ENCODE results near the gene MMAB. TPM values are rescaled to one million over a fixed set of nuclear protein-coding genes. Genes with fewer than 3 reads are reported as not detected.

Gene MMAB
- total RNA-seq, 2 donors from 2014 or later = 23.1 to 79.2 TPM

- H3K4me3 ChIP-seq = no peak overlapping the region
- no peaks in the 10 kb centered on the region for H3K27me3 ChIP-seq (replicated peaks; ENCODE audit: insufficient read depth)
- DNase-seq (ENCODE audit: low spot score) = no peak
- intact Hi-C loops (cut with DNase I) = no loop called here
- no peak overlapping the region for H3K27ac ChIP-seq
- no peaks in the 10 kb centered on the region for H3K36me3 ChIP-seq
- WGBS = 84% methylated on average over 16 of the region's 16 CpGs
- H3K9me3 ChIP-seq = no peaks in the 10 kb centered on the region
- TF ChIP-seq POLR2AphosphoS5 (IDR thresholded peaks at IDR 0.05) (no peak), POLR2A (IDR thresholded peaks at IDR 0.05) (no peak)
- TF ChIP-seq, protein P1, sequence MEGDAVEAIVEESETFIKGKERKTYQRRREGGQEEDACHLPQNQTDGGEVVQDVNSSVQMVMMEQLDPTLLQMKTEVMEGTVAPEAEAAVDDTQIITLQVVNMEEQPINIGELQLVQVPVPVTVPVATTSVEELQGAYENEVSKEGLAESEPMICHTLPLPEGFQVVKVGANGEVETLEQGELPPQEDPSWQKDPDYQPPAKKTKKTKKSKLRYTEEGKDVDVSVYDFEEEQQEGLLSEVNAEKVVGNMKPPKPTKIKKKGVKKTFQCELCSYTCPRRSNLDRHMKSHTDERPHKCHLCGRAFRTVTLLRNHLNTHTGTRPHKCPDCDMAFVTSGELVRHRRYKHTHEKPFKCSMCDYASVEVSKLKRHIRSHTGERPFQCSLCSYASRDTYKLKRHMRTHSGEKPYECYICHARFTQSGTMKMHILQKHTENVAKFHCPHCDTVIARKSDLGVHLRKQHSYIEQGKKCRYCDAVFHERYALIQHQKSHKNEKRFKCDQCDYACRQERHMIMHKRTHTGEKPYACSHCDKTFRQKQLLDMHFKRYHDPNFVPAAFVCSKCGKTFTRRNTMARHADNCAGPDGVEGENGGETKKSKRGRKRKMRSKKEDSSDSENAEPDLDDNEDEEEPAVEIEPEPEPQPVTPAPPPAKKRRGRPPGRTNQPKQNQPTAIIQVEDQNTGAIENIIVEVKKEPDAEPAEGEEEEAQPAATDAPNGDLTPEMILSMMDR (IDR thresholded peaks at IDR 0.05) = no peak
- no peaks in the 10 kb centered on the region for H3K4me1 ChIP-seq (replicated peaks)
Measured at GRCh38 chr12:109540526-109541412, 32.5 kb downstream of the MMAB start.

GRCh38 chr12:109539508-109539907 is 33.8 kb downstream of the MMAB start:
- intact Hi-C loops (cut with DNase I) = no loop called here
- Histone ChIP-seq H3K4me3 (no peak overlapping the region), H3K27me3 (replicated peaks; ENCODE audit: insufficient read depth) (no peaks in the 10 kb centered on the region), H3K27ac (no peak overlapping the region), H3K9me3 (no peaks in the 10 kb centered on the region), H3K4me1 (replicated peaks) (no peaks in the 10 kb centered on the region), H3K36me3 (no peaks in the 10 kb centered on the region)
- TF ChIP-seq, protein P1 (IDR thresholded peaks at IDR 0.05) = no peak
- 70% methylated on average over 9 of the region's 9 CpGs for WGBS
- DNase-seq (ENCODE audit: low spot score) = no peak

DNA sequence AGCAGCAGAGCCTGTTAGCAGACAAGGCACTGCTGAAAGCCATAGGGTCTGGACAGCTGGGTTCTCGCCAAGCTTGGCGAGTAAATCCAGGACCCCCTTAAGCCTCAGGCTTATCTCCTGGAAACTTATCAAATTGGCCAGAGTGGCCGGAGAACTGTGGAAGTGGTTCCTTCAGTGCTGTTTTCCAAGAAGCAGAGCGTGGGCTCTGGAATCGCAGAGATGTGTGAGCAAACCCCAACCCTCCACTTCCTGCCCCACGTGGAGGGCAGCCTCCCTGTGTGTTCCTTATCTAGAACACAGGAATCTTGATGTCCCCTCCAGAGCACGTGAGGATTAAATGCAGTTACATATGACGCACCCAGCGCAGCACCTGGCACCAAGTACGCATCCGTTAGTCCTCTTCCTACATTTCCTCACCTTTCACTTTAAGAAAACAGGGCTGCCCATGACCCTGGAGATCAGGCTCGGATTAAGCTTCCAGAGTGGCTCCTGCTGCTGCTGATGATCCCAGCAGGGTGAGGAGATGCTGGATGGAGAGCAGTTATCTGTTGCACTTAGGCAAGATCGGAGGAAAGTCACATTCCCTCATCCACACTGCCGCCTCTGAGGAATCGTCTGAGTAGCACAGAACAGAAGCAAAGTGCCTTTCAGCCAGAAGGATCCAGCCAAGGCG is 35.0 kb downstream of the MMAB start:
- H3K36me3 ChIP-seq = no peaks in the 10 kb centered on the region
- H3K4me1 ChIP-seq (replicated peaks) = no peaks in the 10 kb centered on the region
- H3K9me3 ChIP-seq = no peaks in the 10 kb centered on the region
- no peak overlapping the region for H3K27ac ChIP-seq
- intact Hi-C loops (cut with DNase I) = no loop called here
- no peak overlapping the region for H3K4me3 ChIP-seq
- H3K27me3 ChIP-seq (replicated peaks; ENCODE audit: insufficient read depth) = no peaks in the 10 kb centered on the region
- no peak for DNase-seq (ENCODE audit: low spot score)
- 83% methylated on average over 16 of the region's 16 CpGs for WGBS
- TF ChIP-seq POLR2A (IDR thresholded peaks at IDR 0.05) = no peak
- TF ChIP-seq POLR2AphosphoS5 (IDR thresholded peaks at IDR 0.05) = no peak
- TF ChIP-seq, protein P1 (IDR thresholded peaks at IDR 0.05) = no peak

- Histone ChIP-seq H3K36me3 (no peaks in the 10 kb centered on the region), H3K27me3 (replicated peaks; ENCODE audit: insufficient read depth) (no peaks in the 10 kb centered on the region), H3K4me3 (no peak overlapping the region), H3K27ac (no peak overlapping the region), H3K9me3 (no peaks in the 10 kb centered on the region), H3K4me1 (replicated peaks) (no peaks in the 10 kb centered on the region)
- TF ChIP-seq POLR2AphosphoS5 (IDR thresholded peaks at IDR 0.05) = no peak
- TF ChIP-seq, protein P1 (IDR thresholded peaks at IDR 0.05) = no peak
- no peak for TF ChIP-seq POLR2A (IDR thresholded peaks at IDR 0.05)
- 81% methylated on average over 8 of the region's 8 CpGs for WGBS
- DNase-seq (ENCODE audit: low spot score) = no peak
- intact Hi-C loops (cut with DNase I) = no loop called here
Measured at GRCh38 chr12:109537136-109537535, 36.2 kb downstream of the MMAB start.
